NCI-H82 treated with DMSO at 0.1 percent for 48 hours (cell line): Measurements from ENCODE around the gene TUBB8B.
"Not testable (repeated sequence)": the region's sequence is repeated elsewhere in the genome, so short reads cannot be mapped to it uniquely, and the experiment has no call there.

Experiments
- DNase-seq: peaks from one replicate; lab custom pipeline; 2025; ENCODE audit not compliant: unreplicated experiment; lab: John Stamatoyannopoulos, UW

The TUBB8B gene

GRCh38 chr18:13177-13576 lies 36.2 kb downstream of the TUBB8B start:
- not testable (repeated sequence) for DNase-seq

GRCh38 chr18:12773-13172 lies 36.6 kb downstream of the TUBB8B start:
- not testable (repeated sequence) for DNase-seq

GRCh38 chr18:11383-12274 lies 37.8 kb downstream of the TUBB8B start:
- not testable (repeated sequence) for DNase-seq

GRCh38 chr18:10624-11184 lies 38.7 kb downstream of the TUBB8B start:
- DNase-seq = not testable (repeated sequence)

GRCh38 chr18:9937-10336 lies 39.5 kb downstream of the TUBB8B start:
- not testable (repeated sequence) for DNase-seq
